GM21381 (cell line): ENCODE results near the gene MCTP2.
A peak's percentile ranks its signal among the peaks of the same experiment; 100 is the strongest.
"Not testable (repeated sequence)": the region's sequence is repeated elsewhere in the genome, so short reads cannot be mapped to it uniquely, and the experiment has no call there.

ENCODE experiments used
- ATAC-seq: cut with Tn5 transposase; IDR thresholded peaks from one replicate; pipeline ENCODE4 v1.9.1; 2021; ENCODE audit warnings: mild to moderate bottlenecking, moderate library complexity; ENCODE audit not compliant: unreplicated experiment

The MCTP2 gene

DNA sequence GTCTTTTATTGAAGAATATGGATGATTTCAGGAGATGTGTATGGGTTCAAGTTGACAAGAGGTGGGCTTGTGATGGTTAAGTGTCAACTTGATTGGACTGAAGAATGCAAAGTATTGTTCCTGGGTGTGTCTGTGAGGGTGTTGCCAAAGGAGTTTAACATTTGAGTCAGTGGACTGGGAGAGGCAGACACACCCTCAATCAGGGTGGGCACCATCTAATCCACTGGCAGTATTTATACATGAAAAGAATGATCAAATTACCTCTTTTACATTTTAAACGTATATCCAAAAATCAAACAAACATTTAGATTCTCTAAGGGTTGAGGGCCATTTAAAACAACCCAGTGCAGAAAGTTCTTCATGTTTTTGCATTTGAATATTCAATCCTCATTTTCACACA is 262.2 kb downstream of the MCTP2 start:
- not testable (repeated sequence) for ATAC-seq

DNA sequence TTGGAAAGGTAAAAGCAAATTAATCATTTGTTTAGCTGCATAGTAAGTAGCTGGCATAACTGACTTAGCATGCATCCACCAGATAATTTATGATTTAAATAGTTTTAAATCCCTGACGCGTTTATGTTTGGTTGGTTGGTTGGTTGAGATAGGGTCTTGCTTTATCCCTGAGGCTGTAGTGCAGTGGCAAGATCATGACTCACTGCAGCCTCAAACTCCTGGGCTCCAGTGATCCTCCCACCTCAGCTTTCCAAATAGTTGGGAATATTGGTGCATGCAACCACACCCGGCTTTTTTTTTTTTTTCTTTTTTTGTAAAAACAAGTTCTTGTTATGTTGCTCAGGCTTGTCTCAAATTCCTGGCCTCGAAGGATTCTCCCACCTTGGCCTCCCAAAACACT is 263.4 kb downstream of the MCTP2 start:
- ATAC-seq = no peak

DNA sequence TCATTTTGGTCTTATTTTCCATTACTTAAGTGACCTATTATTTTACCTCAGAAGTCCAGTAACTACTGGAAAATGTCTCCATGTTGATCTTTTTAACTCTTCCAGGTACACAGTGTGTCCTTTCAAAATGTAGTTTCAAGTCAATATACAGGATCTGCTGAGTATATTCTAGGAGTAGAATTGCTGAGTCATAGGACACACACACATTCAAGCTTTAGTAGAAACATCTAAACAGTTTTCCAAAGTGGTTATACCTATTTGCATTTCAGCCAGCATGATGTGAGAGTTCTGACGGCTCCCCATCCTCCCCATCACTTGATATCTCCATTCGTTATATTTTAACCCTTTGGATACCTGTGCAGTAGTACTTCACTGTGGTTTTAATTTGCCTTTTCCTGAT is 271.9 kb downstream of the MCTP2 start:
- no peak for ATAC-seq

DNA sequence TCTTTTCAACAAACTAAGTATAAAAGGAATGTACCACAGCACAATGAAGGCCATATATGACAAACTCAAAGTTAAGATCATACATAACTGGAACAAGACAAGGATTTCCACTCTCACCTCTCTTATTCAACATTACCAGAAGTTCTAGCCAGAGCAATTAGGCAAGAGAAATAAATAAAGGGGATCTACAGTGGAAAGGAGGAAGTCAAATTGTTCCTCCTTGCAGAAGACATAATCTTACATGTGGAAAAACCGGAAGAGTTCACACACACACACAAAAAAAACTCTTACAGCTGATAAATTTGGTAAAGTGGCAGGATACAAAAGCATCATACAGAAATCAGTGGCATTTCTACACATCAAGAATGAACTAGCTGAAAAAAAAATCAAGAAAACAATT is 277.9 kb downstream of the MCTP2 start:
- no peak for ATAC-seq

DNA sequence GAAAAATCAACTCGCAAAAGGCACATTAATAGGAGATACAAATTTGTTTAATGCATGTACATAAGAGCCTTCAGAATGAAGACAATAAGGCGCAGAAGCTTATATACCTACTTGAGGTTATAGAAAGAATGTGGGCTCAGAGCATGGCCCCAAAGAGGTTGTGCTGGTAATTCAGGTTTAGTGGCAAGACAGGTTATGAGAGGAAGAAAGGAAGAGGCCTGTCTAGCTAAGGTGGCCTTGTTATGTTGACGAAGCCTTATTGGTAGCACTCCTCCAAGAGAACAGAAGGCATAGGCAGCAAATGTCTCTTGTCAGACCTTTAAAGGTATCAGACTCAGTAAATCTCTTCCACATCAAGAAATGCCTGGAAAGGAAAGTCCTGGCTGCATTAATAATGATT is 290.8 kb downstream of the MCTP2 start:
- no peak for ATAC-seq

GRCh38 chr15:94523873-94524272 is 292.5 kb downstream of the MCTP2 start:
- no peak for ATAC-seq

- ATAC-seq = no peak
These were observed 293.2 kb downstream of the MCTP2 start for GRCh38 chr15:94524565-94524964.

DNA sequence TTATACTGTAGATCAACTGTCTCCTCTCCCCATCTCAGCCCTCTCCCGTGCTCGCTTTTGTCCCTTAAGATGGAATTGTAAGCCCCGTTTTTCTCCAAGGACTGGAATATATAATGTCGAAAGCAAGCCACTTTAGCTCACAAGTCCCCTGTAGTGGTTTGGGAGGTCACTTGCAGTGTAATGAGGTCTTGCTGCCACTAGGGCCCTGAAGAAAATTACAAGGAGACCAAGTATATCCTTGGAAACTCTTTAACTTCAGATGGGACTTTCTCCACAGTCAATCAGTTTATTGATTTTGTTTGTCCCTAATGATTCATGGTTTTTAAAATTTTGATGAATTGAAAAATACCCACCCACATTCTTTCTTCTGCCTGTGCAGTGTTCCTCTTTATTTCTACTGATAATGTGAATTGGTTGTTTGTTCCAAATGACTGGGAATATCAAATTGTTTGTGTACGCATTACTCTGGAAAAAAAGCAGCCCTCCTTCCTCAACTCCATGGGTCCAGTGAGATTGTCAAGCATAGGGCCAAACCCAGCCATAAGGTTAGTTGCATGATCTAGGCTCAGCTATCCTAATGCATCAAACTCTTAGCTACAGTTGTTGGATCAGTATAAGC is 294.8 kb downstream of the MCTP2 start:
- ATAC-seq = peak; percentile 54

DNA sequence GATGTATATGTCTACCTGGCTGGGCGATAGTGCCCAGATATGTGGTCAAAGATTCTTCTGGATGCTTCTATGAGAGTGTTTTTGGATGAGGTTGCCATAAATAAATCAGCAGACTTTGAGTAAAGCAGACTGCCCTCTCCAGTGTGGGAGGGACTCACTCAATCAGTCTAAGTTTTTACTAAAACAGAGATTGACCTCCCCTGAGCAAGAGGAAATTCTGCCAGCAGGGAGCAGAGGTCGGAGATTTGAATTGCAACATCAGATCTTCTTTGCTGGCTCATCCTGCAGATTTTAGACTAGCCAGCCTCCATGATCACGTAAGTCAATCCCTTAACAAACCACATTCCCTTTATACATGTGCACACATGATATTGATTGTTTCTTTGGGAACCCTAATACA is 300.9 kb downstream of the MCTP2 start:
- no peak for ATAC-seq
